ENCODE results near the gene LARGE1.

Gene LARGE1

GRCh38 chr22:33620085-33620484 is 300.2 kb downstream of the LARGE1 start:
- no peak overlapping the region for H2AFZ ChIP-seq (ENCODE audit: low read length)
- no peak overlapping the region for H3K4me2 ChIP-seq (ENCODE audit: insufficient read depth, low read length, poor library complexity, severe bottlenecking)

GRCh38 chr22:33606504-33606903 is 313.8 kb downstream of the LARGE1 start:
- Histone ChIP-seq H2AFZ (ENCODE audit: low read length) (no peak overlapping the region), H3K9ac (ENCODE audit: low read depth, low read length, poor library complexity) (no peak overlapping the region), H3K18ac (ENCODE audit: low read length) (peak overlapping the region; percentile 63), H3K36me3 (replicated peaks in 1 of 2; ENCODE audit: control insufficient read depth in 2 of 2, insufficient read depth in 2 of 2, low read length in 2 of 2) (no peaks in the 10 kb centered on the region), H2BK5ac (ENCODE audit: low read length) (no peak overlapping the region), H4K91ac (ENCODE audit: low read depth, low read length, poor library complexity) (no peak overlapping the region), H3K9me3 (replicated peaks in 1 of 2; ENCODE audit: control insufficient read depth in 2 of 2, insufficient read depth in 1 of 2, low read depth in 1 of 2, low read length in 2 of 2) (peaks cover 0 to 13% of the 10 kb centered on the region in 2 donors), H3K4me3 (ENCODE audit: low read length in 2 of 2) (no peak overlapping the region), H4K8ac (ENCODE audit: low read depth, low read length) (no peak overlapping the region), H3K27ac (replicated peaks; ENCODE audit: low read length) (no peak overlapping the region), H3K79me1 (ENCODE audit: low read depth, low read length) (no peaks in the 10 kb centered on the region), H2BK15ac (ENCODE audit: low read length) (no peak overlapping the region), H2BK120ac (ENCODE audit: low read depth, low read length) (no peak overlapping the region), H3K14ac (ENCODE audit: low read length) (no peak overlapping the region), H3K27me3 (ENCODE audit: control insufficient read depth in 3 of 3, insufficient read depth in 3 of 3, low read depth in 1 of 3, low read length in 3 of 3) (no peaks in the 10 kb centered on the region), H3K4me1 (ENCODE audit: control insufficient read depth in 2 of 2, insufficient read depth in 1 of 2, low read depth in 1 of 2, low read length in 2 of 2) (peaks cover 11 to 12% of the 10 kb centered on the region in 2 donors), H3K4me2 (ENCODE audit: insufficient read depth, low read length, poor library complexity, severe bottlenecking) (no peak overlapping the region), H3K23ac (ENCODE audit: low read depth, low read length, poor library complexity) (no peak overlapping the region), H2AK5ac (ENCODE audit: low read depth, low read length) (no peak overlapping the region), H2BK12ac (ENCODE audit: low read length) (no peak overlapping the region), H3K4ac (ENCODE audit: low read length) (no peak overlapping the region)
- WGBS, 2 donors (ENCODE audit: extremely low coverage in 2 of 2, insufficient read length in 2 of 2, insufficient replicate concordance in 1 of 2) = no CpG with 5 or more reads among the region's 7 CpGs
- no peak for DNase-seq (ENCODE audit: low spot score)

More at GRCh38 chr22:33620085-33620484, 300.2 kb downstream of the LARGE1 start:
- H3K18ac ChIP-seq (ENCODE audit: low read length) = no peak overlapping the region
- H2BK15ac ChIP-seq (ENCODE audit: low read length) = no peak overlapping the region
- no peak overlapping the region for H2BK12ac ChIP-seq (ENCODE audit: low read length)
- H3K4me3 ChIP-seq (ENCODE audit: low read length in 2 of 2) = no peak overlapping the region
- no peak overlapping the region for H3K27ac ChIP-seq (replicated peaks; ENCODE audit: low read length)
- H2BK5ac ChIP-seq (ENCODE audit: low read length) = no peak overlapping the region
- no peaks in the 10 kb centered on the region for H3K79me1 ChIP-seq (ENCODE audit: low read depth, low read length)
- peaks cover 0 to 7% of the 10 kb centered on the region in 2 donors for H3K36me3 ChIP-seq (replicated peaks in 1 of 2; ENCODE audit: control insufficient read depth in 2 of 2, insufficient read depth in 2 of 2, low read length in 2 of 2)
- no CpG with 5 or more reads among the region's 4 CpGs for WGBS, 2 donors (ENCODE audit: extremely low coverage in 2 of 2, insufficient read length in 2 of 2, insufficient replicate concordance in 1 of 2)
- H3K27me3 ChIP-seq (ENCODE audit: control insufficient read depth in 3 of 3, insufficient read depth in 3 of 3, low read depth in 1 of 3, low read length in 3 of 3) = no peaks in the 10 kb centered on the region
- H3K23ac ChIP-seq (ENCODE audit: low read depth, low read length, poor library complexity) = no peak overlapping the region
- H4K8ac ChIP-seq (ENCODE audit: low read depth, low read length) = no peak overlapping the region
- peaks cover 0 to 15% of the 10 kb centered on the region in 2 donors for H3K9me3 ChIP-seq (replicated peaks in 1 of 2; ENCODE audit: control insufficient read depth in 2 of 2, insufficient read depth in 1 of 2, low read depth in 1 of 2, low read length in 2 of 2)
- no peak overlapping the region for H2BK120ac ChIP-seq (ENCODE audit: low read depth, low read length)
- H3K4me1 ChIP-seq (ENCODE audit: control insufficient read depth in 2 of 2, insufficient read depth in 1 of 2, low read depth in 1 of 2, low read length in 2 of 2) = peaks cover 0 to 4% of the 10 kb centered on the region in 2 donors
- no peak overlapping the region for H2AK5ac ChIP-seq (ENCODE audit: low read depth, low read length)
- H3K4ac ChIP-seq (ENCODE audit: low read length) = no peak overlapping the region
- H3K14ac ChIP-seq (ENCODE audit: low read length) = no peak overlapping the region
- no peak overlapping the region for H4K91ac ChIP-seq (ENCODE audit: low read depth, low read length, poor library complexity)
- no peak overlapping the region for H3K9ac ChIP-seq (ENCODE audit: low read depth, low read length, poor library complexity)
- DNase-seq (ENCODE audit: low spot score) = no peak

DNA sequence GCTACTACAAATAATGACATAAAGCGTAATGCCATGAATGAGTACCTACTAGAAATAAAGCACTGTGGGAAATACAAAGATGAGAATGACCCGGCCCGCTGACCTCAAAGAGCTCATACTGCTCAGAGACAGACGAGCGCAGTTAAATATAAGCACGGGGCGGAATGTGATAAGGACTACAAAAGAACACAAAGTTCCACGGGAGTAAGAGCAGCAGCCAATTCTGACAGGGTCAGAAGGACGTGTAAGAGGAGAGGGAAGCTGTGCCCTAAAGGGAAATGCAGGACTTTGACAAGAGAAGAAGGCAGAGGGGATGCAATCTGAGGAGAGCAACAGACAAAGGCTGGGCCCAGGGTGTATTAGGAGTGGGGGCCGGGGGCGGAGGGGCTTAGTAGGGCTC is 314.6 kb downstream of the LARGE1 start:
- Histone ChIP-seq H3K9ac (ENCODE audit: low read depth, low read length, poor library complexity) (no peak overlapping the region), H3K4me1 (ENCODE audit: control insufficient read depth in 2 of 2, insufficient read depth in 1 of 2, low read depth in 1 of 2, low read length in 2 of 2) (peaks cover 11 to 12% of the 10 kb centered on the region in 2 donors), H3K14ac (ENCODE audit: low read length) (no peak overlapping the region), H3K18ac (ENCODE audit: low read length) (no peak overlapping the region), H3K4ac (ENCODE audit: low read length) (no peak overlapping the region), H3K4me2 (ENCODE audit: insufficient read depth, low read length, poor library complexity, severe bottlenecking) (no peak overlapping the region), H2AK5ac (ENCODE audit: low read depth, low read length) (no peak overlapping the region), H4K8ac (ENCODE audit: low read depth, low read length) (no peak overlapping the region), H2BK12ac (ENCODE audit: low read length) (no peak overlapping the region), H3K9me3 (replicated peaks in 1 of 2; ENCODE audit: control insufficient read depth in 2 of 2, insufficient read depth in 1 of 2, low read depth in 1 of 2, low read length in 2 of 2) (peaks cover 0 to 5% of the 10 kb centered on the region in 2 donors), H4K91ac (ENCODE audit: low read depth, low read length, poor library complexity) (no peak overlapping the region), H2BK120ac (ENCODE audit: low read depth, low read length) (no peak overlapping the region), H3K23ac (ENCODE audit: low read depth, low read length, poor library complexity) (no peak overlapping the region), H3K27ac (replicated peaks; ENCODE audit: low read length) (peak overlapping the region; percentile 43), H2AFZ (ENCODE audit: low read length) (no peak overlapping the region), H3K27me3 (ENCODE audit: control insufficient read depth in 3 of 3, insufficient read depth in 3 of 3, low read depth in 1 of 3, low read length in 3 of 3) (no peaks in the 10 kb centered on the region), H2BK15ac (ENCODE audit: low read length) (no peak overlapping the region), H3K79me1 (ENCODE audit: low read depth, low read length) (no peaks in the 10 kb centered on the region), H3K36me3 (replicated peaks in 1 of 2; ENCODE audit: control insufficient read depth in 2 of 2, insufficient read depth in 2 of 2, low read length in 2 of 2) (no peaks in the 10 kb centered on the region), H3K4me3 (ENCODE audit: low read length in 2 of 2) (no peak overlapping the region), H2BK5ac (ENCODE audit: low read length) (no peak overlapping the region)
- WGBS, 2 donors (ENCODE audit: extremely low coverage in 2 of 2, insufficient read length in 2 of 2, insufficient replicate concordance in 1 of 2) = no CpG with 5 or more reads among the region's 11 CpGs
- peak; percentile 44 for DNase-seq (ENCODE audit: low spot score)

GRCh38 chr22:33605221-33605620 is 315.1 kb downstream of the LARGE1 start:
- Histone ChIP-seq H2BK12ac (ENCODE audit: low read length) (no peak overlapping the region), H3K4me3 (ENCODE audit: low read length in 2 of 2) (no peak overlapping the region), H3K4ac (ENCODE audit: low read length) (no peak overlapping the region), H4K8ac (ENCODE audit: low read depth, low read length) (no peak overlapping the region), H3K23ac (ENCODE audit: low read depth, low read length, poor library complexity) (no peak overlapping the region), H4K91ac (ENCODE audit: low read depth, low read length, poor library complexity) (no peak overlapping the region), H3K79me1 (ENCODE audit: low read depth, low read length) (no peaks in the 10 kb centered on the region), H2BK5ac (ENCODE audit: low read length) (no peak overlapping the region), H2BK120ac (ENCODE audit: low read depth, low read length) (no peak overlapping the region), H2BK15ac (ENCODE audit: low read length) (no peak overlapping the region), H3K27ac (replicated peaks; ENCODE audit: low read length) (peak overlapping the region; percentile 32), H3K18ac (ENCODE audit: low read length) (no peak overlapping the region), H3K4me1 (ENCODE audit: control insufficient read depth in 2 of 2, insufficient read depth in 1 of 2, low read depth in 1 of 2, low read length in 2 of 2) (peaks cover 11 to 12% of the 10 kb centered on the region in 2 donors), H3K4me2 (ENCODE audit: insufficient read depth, low read length, poor library complexity, severe bottlenecking) (no peak overlapping the region), H3K27me3 (ENCODE audit: control insufficient read depth in 3 of 3, insufficient read depth in 3 of 3, low read depth in 1 of 3, low read length in 3 of 3) (no peaks in the 10 kb centered on the region), H3K9me3 (replicated peaks in 1 of 2; ENCODE audit: control insufficient read depth in 2 of 2, insufficient read depth in 1 of 2, low read depth in 1 of 2, low read length in 2 of 2) (peaks cover 0 to 2% of the 10 kb centered on the region in 2 donors), H3K9ac (ENCODE audit: low read depth, low read length, poor library complexity) (no peak overlapping the region), H2AFZ (ENCODE audit: low read length) (no peak overlapping the region), H3K14ac (ENCODE audit: low read length) (no peak overlapping the region), H3K36me3 (replicated peaks in 1 of 2; ENCODE audit: control insufficient read depth in 2 of 2, insufficient read depth in 2 of 2, low read length in 2 of 2) (no peaks in the 10 kb centered on the region), H2AK5ac (ENCODE audit: low read depth, low read length) (no peak overlapping the region)
- no CpG with 5 or more reads among the region's 6 CpGs for WGBS, 2 donors (ENCODE audit: extremely low coverage in 2 of 2, insufficient read length in 2 of 2, insufficient replicate concordance in 1 of 2)
- DNase-seq (ENCODE audit: low spot score) = no peak
